Right lung (tissue), 5 donors: ENCODE measurements around the gene CAMK2D. TPM values are rescaled to one million over a fixed set of nuclear protein-coding genes. Genes with fewer than 3 reads are reported as not detected.
"Not testable (repeated sequence)": the region's sequence is repeated elsewhere in the genome, so short reads cannot be mapped to it uniquely, and the experiment has no call there.

Experiments
- DNase-seq, 2 donors: peaks; one replicate each; pipeline ENCODE4 v3.0.0-alpha.2; 2013
- polyA plus RNA-seq, 5 donors: library from polyadenylated mRNA; unstranded; fragments of 120-200 nt; gene quantifications; one replicate each; pipeline versions ENCODE4 v1.2.1 to v1.2.3, GENCODE V29; 2013; ENCODE audit warnings: inconsistent platforms in 1 of 5, low replicate concordance in 1 of 5; ENCODE audit not compliant: insufficient read length in 5 of 5, insufficient read depth in 1 of 5

CAMK2D gene
- polyA plus RNA-seq, 5 donors, result 54.2 to 86.9 (median 72.3) TPM

GRCh38 chr4:113685157-113685556, 76.4 kb downstream of the CAMK2D start:
- not testable (repeated sequence) for DNase-seq

- DNase-seq, result no peak
These were observed 76.9 kb downstream of the CAMK2D start for GRCh38 chr4:113684534-113685091.

GRCh38 chr4:113682730-113683537, 78.6 kb downstream of the CAMK2D start:
- no peak for DNase-seq

DNA sequence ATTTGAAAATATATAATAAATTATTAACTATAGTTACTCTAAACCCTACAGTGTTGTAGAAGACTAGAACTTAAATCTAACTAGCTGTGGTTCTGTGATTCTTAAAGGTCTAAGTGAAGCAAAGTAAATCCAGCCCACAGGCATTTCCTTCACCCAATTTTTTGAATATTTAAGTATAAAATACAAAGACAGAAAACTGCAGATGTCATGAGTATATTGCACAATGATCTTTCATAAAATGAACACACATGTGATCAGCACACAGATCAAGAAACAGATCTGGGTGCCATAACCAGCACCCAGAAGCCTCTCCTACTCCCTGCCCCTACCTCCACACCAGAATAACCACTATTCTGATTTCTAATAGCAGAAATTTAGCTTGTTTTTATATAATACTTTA, 82.9 kb downstream of the CAMK2D start:
- no peak for DNase-seq

GRCh38 chr4:113677325-113677724, 84.2 kb downstream of the CAMK2D start:
- no peak for DNase-seq

- no peak for DNase-seq
These were observed 85.5 kb downstream of the CAMK2D start for GRCh38 chr4:113675731-113676697.

- no peak for DNase-seq
These were observed 86.8 kb downstream of the CAMK2D start for GRCh38 chr4:113674733-113675132.

- DNase-seq, result no peak
These were observed 87.3 kb downstream of the CAMK2D start for GRCh38 chr4:113674251-113674650.

DNA sequence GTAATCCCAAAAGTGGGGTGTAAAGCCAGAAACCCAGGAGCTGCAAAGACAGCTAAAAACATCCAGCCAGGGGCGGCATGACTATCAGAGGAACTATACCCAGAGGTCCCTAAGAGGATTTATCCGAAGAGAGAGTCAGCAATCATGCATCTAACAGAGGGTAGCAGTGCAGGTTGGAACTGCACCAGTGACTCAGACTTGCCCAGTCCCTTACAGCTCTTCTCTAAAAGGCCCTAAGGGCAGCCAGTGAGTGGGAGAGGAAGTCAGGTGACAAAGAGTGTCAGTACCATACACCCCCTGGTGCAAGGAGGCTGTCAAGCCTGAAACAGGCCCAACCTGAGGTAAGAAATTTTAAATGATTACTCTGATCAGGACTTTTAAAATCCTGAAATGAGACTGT, 88.1 kb downstream of the CAMK2D start:
- DNase-seq, result no peak

- no peak for DNase-seq
These were observed 95.0 kb downstream of the CAMK2D start for GRCh38 chr4:113666386-113667114.

DNA sequence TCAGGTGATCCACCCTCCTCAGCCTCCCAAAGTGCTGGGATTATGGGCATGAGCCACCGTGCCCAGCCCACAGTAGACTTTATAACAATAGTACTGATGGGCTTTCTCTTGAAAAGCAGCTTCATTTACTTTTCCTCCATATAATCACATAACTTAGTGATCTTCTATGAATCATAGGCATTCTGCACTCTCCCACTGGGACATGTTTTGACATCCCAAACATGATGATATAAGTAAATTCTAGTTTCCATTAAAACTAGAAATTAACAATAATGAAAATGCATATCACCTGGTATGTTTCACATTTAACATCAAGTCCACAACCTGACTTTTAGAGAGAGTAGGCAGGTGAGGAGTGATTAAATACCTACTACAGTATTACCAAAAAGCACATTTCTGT, 96.5 kb downstream of the CAMK2D start:
- no peak for DNase-seq

GRCh38 chr4:113662581-113662980, 99.0 kb downstream of the CAMK2D start:
- no peak for DNase-seq

- DNase-seq, result no peak
These were observed 102.4 kb downstream of the CAMK2D start for GRCh38 chr4:113659127-113659526.

DNA sequence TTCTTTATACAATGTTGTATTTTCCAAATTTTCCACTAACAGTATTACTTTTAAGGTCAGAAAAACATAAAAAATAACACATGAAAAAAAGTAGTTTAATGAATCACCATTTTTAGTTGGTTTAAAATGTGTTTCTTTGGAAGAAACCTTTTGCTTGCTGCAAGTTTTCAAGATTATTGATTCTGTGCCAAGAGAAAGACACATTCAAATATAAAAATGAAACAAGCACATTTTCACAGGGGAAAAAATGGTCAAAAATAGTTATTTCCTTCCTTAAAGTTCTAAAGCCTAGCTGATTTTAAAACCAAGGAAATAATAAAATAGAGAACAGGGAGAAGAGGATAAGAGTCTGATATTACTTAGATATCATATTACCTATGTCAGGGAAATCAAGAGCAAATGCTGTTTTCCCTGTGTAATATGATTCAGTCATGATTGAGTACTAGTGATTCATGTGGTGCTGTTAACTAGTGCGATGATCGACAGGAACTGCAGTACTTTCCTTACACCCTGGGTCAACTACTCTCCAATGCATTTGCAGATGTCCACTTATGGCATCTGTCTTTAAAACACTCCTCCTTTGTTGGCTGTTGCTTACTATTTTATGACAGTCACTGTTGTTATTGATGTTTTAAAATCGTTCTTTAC, 103.8 kb downstream of the CAMK2D start:
- DNase-seq, result no peak

GRCh38 chr4:113653871-113654270, 107.7 kb downstream of the CAMK2D start:
- no peak for DNase-seq

GRCh38 chr4:113646442-113646822, 115.1 kb downstream of the CAMK2D start:
- no peak for DNase-seq

DNA sequence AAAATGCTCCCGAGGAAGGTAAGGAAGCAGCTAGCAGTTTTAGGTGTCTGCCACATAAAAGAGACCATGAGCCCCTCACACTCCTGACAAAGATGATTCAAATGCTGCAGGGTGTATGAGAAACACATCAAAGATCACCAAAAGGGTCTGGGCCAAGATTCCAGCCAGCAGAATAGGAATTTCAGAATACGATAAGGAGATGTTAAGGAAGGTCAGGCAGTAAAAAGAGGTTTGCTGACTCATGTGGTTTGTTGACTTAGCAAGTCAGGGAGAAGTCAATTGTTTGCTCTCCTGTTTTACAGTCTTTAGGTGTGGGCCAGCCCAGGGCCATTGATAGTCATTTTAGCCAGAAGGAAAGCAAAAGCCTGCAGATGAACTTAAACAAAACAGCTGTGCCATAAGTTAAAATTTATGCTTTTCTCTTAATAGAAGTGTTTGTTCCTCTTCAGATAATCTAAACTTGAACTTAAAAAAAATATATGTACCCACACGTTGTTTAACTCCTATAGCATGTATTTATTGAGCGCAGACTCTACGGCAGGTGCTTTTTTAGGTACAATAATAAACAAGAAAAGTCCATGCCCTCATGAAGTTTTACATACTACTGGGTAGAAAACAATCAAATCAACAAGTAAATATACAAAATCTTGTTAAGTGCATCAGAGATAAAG, 115.6 kb downstream of the CAMK2D start:
- no peak for DNase-seq

DNA sequence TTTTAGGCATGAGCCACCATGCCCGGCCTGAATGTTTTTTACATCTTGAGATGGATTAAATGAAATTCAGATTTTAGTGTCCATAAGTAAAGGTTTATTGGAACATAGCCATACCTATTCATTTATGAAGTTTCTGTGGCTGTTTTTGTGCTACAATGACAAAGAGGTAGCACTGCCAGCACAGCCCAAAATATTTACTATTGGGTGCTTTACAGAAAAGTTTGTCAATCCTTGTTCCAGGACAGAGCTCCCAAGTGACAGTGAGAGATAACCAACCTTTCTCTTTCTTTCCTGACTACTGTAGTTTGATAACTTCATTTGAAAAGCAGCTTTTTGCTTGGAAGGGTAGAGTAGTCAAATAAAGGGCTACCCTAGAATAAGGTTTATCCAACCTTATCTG, 116.2 kb downstream of the CAMK2D start:
- no peak for DNase-seq

GRCh38 chr4:113644398-113644797, 117.1 kb downstream of the CAMK2D start:
- DNase-seq, result no peak

DNA sequence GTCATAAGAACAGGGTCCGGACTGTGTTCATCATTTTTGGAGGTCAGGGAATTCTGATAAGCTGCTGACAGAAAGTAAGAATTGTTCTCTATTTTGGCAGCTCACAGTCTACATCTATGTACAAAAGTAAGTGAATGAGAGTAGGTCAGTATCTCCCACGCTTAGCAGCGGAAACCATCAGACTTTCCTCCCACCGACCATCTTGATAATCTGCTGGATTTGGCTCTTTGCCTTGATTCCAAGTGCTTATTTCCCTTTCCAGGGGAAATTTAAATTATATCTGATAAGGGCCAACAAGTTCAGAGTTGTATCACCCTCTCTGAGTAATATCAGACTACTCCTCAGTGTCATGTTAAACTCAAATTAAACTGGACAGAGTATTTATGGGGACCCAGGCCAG, 118.0 kb downstream of the CAMK2D start:
- no peak for DNase-seq

DNA sequence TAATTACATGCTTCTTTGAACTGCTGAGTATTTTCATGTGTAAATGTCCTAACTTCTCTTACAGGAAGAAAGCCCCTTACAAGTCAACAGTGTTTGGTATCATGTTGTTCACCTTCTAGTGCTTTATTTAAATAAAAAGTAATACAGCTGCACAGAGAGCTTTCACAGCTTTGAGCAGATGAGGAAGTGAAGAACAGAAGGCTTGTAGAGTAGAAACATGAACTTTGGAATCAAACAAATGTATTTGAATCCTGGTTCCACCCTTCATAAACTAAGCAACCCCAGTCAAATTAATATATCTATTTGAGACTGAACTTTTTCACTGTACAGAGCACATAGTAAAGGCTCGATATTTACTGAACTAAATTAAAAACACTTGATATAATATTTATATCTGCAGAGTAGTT, 120.5 kb downstream of the CAMK2D start:
- no peak for DNase-seq
